Hematopoietic multipotent progenitor cell treated with erythropoietin and hydrocortisone succinate and interleukin-3 and kit ligand, for 8 days (in vitro differentiated cells): ENCODE measurements around the gene C6orf62.
"Not testable (repeated sequence)": the region's sequence is repeated elsewhere in the genome, so short reads cannot be mapped to it uniquely, and the experiment has no call there.

Source experiments
- DNase-seq: peaks from one replicate; pipeline ENCODE4 v3.0.0-alpha.2; 2015

Gene C6orf62

DNA sequence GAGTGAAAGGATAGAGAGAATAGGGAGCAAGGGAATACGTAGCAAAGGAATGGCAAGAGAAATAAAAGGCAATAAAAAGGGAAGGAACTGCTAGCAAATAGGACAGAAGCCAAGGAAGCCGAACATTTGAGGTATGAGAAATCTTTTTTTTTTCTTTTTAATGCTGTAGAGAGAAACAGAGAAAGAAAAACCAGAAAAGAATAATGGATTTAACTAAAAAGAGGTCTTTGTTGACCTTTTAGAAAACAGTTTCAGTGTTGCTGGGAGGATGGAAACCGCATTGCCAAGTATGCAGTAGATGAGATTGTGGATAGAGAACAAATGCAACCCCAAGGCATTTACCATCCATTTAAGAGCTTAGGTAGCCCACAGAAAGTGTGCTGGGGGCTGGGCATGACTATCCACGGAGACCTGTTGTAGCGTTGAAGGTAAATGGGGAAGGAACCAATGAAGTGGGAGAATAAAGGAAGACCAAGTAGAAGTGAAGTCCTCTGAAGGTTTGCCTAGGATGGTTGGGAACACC is 23.3 kb upstream of the C6orf62 start:
- DNase-seq, result no peak

DNA sequence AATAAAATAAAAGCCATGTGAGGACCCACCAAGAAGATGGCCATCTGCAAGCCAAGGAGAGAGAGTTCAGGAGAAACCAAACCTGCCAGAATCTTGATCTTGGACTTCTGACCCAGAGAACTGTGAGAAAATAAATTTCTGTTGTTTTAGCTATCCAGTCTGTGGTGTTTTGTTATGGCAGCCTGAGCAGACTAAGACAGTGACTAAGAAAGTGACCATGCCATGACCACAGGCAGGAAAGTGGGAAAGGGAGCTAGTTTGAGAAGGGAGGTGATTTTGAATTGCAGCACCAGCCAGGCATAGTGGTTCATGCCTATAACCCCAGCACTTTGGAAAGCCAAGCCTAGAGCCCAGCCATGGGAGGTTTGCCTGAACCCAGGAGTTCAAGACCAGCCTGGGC is 21.9 kb upstream of the C6orf62 start:
- DNase-seq, result no peak

DNA sequence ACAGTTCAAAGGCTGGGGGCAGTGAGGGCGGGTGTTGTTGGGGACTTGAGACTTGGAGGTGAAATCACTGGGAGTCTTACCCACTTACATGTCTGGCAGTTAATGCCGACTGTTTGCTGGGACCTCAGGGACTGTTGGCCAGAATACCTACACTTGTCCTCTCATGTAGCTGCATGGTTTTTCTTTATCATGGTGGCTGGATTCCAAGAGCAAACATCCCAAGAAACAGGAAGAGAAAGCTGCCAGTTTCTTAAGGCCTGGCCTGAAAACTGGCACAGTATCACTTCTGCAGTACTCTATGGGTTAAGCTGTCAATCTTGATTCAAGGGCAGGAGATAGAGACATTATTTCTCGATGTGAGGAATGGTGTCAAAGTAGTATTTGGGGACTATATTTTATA is 19.8 kb upstream of the C6orf62 start:
- DNase-seq, result no peak

DNA sequence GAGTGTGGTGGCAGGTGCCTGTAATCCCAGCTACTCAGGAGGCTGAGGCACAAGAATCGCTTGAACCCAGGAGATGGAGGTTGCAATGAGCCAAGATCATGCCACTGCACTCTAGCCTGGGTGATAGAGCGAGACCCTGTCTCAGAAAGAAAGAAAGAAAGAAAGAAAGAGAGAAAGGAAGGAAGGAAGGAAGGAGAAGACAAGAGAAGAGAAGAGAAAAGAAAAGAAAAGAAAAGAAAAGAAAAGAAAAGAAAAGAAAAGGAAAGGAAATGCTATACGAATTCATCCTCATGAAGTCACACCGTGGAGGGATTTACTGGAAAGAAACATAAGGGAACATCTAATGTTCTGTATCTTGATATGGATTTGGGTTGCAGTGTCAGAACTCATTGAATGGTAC is 15.8 kb upstream of the C6orf62 start:
- DNase-seq, result not testable (repeated sequence)

DNA sequence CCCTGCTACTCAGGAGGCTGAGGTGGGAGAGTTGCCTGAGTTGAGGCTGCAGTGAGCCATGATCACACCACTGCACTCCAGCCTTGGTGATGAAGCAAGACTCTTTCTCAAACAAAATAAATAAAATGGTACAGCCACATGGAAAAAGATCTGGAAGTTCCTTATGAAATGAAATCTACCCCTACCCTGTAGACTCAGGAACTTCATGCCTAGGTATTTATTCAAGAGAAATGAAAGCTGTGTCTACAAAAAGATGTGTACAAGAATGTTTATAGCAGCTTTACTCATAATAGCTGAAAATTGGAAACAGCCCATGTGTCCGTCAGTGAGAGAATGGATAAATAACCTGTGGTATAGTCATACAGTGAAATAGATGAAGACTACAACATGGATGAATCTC is 15.2 kb upstream of the C6orf62 start:
- DNase-seq, result no peak

DNA sequence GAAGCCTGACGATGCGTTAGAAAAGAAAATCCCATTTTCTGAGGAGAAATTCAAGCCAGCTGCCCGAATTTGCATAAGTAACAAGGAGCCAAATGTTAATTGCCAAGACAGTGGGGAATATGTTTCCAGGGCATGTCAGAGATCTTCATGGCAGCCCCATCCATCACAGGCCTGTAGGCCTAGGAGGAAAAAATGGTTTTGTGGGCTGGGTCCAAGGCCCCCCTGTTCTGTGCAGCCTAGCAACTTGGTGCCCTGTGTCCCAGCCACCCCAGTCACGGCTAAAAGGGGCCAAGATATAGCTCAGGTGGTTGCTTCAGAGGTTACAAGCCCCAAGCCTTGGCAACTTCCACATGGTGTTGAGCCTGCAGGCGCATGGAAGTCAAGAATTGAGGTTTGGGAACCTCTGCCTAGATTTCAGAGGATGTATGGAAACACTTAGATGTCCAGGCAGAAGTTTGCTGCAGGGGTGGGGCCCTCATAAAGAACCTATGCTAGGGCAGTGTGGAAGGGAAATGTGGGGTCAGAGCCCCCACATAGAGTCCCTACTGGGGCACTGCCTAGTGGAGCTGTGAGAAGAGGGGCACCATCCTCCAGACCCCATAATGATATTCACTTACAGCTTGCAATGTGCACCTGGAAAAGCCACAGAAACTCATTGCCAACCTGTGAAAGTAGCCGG is 12.6 kb upstream of the C6orf62 start:
- not testable (repeated sequence) for DNase-seq

DNA sequence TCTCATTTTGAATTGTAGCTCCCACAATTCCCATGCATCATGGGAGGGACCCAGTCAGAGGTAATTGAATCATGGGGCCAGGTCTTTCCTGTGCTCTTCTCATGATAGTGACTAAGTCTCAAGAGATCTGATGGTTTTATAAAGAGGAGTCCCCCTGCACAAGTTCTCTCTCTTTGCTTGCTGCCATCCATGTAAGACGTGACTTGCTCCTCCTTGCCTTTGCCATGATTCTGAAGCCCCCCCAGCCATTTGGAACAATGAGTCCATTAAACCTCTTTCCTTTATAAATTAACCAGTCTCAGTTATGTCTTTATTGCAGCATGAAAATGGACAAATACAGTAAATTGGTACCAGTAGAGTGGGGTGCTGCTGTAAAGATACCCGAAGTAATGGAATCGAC is 11.7 kb upstream of the C6orf62 start:
- DNase-seq, result not testable (repeated sequence)

DNA sequence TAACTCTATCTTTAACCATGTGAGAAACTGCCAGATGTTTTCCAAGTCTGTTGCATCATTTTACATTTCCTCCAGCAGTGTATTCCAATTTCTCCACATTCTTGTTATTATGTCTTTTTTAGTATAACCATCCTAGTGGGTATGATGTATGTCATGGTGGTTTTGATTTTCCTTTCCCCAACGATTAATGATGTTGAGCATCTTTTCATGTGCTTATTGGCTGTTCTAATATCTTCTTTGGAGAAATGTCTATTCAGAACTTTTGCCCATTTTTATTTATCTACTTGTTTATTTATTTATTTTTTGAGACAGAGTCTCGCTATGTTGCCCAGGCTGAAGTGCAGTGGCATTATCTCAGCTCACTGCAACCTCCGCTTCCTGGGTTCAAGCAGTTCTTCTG is 4.3 kb upstream of the C6orf62 start:
- no peak for DNase-seq

DNA sequence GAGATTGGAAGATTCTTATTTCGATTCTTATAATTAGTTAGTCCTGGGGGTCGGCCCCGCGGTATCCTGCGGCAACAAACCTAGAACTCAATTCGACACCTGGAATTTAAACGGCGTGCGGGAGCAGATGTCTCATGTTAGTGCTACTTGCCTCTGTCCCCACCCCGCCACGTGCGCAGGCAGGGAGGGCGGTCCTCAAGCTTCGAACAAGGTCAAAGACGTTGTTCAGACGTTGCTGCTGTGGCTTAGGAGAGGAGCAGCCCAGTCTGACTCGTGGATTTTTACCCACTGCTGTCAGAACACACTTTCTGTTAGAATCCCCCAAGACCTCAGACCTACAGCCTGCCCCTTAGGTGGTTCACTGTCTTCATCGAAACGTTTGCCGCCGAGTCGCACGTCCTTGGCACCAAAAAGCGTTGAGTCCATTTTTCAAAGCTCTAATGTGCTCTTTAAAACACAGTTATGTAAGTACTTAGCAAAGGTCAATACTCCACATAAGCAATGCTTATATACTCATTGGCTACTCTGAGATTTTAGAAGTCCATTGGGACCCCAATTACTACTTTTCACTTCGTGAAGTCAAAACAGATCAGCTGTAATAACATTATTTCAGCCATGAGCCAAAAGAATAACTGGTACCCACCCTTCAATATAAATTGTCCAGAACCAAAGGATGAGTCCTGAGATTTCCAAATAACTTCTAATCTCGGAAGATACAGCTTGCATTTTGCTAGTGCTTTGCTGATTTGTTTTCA is 2.7 kb upstream of the C6orf62 start:
- DNase-seq, result no peak

DNA sequence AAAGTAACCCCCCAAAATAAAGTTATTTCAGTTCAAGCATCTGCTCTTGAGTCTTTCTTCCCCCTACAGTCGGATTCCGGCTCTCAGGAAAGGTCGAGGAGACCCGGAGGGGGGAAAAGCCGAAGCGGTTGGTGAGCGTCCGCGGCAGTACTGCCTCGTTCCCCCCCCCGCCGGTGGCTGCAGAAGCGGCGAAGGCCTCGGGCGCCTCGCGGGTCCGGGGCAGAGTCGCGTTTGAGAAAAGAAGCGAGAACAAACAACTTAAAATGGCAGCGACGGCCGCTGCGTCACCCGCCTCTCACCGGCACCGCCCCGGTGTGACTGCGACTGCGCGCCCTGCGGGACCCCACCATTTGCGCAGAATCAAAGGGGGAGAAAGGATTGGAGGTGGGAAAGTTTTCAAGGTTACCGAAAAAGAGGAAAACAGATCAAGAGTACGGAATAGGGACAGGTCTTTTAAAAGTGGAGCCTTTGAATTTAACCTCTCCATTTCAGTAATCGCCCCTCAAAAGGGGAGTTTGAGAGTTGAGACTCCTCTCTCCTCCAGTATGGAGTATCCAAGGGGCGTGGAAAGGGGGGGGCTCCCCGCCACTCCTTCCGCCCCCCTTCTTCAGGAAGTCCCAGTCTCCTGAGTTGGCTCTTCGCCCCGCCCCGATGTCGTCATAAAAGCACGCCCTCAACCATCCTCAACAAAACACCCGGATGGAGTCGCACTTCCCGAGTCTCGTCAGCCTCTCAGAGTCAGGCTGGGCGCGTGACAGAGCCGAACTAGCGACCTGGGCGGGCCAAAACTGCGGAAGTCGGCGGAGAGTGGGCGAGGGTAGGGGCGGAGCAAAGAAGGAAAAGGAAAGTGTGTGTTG is 1.9 kb upstream of the C6orf62 start:
- peak; percentile 100 for DNase-seq

DNA sequence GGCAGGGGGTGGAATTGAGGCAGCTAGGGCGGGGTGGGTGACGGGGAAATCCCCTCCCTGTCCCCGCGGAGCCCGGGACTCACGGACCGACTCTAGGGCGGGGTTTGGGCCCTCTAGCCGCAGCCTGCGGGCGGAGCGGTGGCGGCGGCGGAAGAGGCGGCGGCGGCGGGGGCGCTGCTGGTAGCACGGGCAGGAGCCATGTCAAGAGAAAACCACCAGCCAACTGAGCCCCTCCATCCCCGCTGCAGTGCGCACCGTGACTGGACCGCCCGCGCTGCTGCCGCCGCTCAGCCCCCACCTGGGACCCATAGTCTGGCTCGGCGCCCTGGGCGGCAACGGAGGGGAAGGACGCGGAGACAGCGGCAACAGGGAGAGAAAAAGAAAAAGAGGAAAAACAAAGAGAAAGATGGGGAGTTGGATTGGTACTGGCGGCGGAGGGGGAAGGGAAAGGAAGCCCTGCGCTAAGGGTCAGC is 1.2 kb upstream of the C6orf62 start:
- peak; percentile 67 for DNase-seq

DNA sequence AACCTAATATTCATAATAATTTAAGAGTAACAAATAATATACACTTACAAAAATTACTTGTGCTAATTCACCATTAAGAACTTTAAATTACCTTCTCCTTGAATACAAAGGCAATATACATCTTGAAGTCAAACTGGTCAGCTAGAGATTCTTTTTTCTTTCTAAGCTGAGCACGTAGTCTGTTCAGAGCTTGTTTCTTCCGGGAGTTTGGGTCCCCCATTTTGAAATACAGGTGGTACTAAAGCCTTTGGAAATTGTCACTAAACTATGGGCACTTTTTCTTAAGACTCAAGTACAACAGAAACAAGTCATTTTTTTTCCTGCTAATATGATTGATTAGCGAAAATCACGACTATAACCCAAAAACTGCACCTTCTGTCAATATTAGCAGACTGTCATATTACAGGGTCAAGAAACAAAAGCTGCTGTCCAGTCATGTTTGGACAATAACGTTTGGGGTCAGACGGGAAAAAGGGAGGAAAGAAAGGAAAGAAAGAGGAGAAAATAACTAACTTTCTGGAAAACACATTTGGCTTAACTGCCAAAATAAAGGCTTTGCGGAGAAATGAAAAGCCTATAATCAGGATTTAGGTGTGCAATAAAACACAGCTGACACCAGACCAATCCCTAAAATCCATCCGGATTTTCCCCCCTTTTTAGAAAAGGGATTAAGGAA is 367 bp downstream of the C6orf62 start:
- no peak for DNase-seq

DNA sequence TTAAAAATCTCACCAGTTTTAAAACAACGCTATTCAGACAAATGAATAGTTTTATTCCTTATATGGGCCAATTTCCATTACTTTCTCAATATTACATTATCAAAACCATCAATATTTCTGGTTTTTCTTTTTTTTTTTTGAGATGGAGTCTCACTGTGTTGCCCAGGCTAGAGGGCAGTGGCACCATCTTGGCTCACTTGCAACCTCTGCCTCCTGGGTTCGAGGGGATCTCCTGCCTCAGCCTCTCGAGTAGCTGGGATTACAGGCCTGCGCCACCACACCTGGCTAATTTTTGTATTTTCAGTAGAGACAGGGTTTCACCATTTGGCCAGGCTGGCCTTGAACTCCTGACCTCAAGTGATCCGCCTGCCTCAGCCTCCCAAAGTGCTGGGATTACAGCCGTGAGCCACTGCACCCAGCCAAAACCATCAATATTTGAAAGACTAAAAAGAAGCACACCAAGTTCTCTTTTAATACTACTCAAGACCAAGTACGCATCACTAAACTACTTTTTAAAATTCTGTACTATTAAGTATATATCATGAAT is 2.3 kb downstream of the C6orf62 start:
- DNase-seq, result not testable (repeated sequence)

DNA sequence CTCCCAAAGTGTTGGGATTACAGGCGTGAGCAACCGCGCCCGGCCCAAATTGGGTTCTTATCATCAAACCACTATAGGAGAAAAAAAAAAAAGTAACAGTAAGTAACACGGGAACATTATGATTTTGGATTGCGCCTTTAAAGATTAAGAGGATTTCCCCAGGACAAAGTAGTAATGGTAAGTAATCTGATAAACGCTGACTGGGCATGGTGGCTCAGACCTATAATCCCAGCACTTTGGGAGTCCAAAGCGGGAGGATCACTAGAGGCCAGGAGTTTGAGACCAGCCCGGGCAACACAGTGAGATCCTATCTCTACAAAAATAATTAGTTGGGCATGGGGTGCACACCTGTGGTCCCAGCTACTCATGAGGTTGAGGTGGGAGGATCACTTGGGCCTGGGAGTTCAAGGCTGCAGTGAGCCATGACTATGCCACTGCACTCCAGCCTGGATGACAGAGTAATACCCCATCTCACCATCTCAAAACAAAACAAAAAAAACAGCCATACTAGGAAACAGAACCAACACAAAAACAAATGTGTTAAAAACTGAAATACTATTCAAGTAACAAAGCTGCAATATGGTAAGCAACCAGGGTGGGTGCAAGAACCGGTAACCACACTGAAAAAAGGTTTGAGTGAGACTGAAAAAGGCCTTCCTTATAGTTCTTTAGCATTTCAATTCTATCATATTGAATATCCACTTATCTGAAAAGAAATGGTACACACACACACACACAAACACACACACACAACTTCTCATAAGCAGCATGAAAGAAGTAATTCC is 8.2 kb downstream of the C6orf62 start:
- DNase-seq, result no peak

DNA sequence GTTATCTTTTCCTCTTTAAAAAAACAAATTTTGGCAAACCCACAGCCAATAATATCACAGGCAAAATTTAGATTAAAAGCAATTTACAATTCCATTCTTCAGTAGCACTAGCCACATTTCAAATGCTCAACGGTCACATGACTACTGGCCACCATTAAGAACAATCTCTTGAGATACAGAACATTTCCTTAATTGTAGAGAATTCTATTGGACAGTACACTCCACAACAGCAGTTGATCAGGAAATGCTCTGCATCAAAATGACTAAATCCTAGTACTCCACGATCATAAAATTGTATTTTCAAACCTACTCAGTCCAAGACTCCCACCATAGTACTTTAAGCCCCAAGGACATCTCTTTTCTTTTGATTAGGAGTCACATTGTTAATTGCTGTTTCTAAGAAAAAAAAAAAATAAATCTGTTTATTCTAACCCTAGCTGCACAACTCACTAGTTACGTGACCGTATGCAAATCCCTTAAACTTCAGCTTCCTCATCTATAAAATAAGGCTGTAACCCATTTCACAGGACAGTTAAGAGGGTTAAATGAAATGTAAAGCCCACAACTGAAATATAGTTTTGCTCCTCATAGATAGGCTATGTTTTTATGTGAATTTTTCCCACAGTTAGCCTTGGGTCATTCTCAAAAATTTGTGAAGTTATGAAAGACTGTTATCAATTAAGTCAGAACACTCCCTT is 9.8 kb downstream of the C6orf62 start:
- DNase-seq, result no peak

DNA sequence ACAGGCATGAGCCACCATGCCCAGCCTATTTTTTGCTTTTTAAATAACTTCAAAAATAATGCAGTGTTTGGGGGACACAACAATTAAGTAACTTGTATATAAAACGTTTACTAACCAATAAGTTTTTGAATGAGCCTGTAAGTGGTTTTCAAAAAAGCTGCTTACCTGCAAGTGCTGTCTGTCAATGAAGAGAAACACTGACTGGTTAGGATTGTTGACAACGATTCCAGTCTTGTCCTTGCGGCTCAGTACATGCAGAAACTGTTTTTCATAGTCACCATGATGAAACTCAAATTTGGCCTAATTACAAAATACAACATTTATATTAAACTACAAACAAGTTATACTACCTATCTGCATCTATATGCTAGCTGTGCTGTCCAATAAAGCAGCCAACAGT is 10.3 kb downstream of the C6orf62 start:
- no peak for DNase-seq

DNA sequence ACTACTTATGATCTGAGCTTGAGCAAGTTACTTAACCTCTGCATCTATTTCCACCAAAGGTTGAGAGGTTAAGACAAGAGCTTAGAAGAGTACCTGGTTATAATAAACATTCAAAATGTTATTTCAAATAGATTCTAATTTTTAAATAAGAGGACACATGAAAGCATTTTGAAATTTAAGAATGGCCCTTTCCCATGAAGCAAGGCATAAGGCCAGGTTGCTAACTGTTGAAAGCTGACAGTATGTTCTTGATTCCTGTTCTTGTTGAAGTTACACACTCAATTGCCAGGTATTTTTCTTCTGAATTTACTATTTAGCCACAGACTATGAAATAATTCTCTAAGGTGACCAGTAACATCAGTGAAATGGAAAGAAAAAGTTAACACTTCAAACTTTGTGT is 14.5 kb downstream of the C6orf62 start:
- no peak for DNase-seq

DNA sequence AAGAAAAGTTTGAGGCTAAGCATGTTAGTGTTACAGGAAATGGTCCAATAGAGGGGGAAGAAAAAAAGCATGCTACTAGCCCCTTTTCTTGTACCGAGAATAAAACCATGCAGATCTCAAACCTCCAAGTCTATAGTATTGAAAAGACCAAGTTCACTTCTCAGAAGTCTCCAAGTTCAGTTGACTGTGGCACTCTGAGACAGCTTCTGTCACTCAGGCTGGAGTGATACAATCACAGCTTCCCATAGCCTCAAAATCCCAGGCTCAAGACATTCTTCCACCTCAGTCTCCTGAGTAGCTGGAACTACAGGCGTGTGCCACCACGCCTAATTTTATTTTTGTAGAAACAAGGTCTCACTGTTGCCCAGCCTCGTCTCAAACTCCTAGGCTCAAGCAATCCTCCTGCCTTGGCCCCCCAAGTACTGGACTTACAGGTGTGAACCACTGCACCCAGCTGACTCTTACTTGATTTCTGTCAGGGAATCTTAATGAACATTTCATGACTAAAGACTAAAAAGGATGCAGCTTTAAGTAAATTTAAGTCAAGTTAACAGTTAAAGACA is 16.2 kb downstream of the C6orf62 start:
- DNase-seq, result no peak

DNA sequence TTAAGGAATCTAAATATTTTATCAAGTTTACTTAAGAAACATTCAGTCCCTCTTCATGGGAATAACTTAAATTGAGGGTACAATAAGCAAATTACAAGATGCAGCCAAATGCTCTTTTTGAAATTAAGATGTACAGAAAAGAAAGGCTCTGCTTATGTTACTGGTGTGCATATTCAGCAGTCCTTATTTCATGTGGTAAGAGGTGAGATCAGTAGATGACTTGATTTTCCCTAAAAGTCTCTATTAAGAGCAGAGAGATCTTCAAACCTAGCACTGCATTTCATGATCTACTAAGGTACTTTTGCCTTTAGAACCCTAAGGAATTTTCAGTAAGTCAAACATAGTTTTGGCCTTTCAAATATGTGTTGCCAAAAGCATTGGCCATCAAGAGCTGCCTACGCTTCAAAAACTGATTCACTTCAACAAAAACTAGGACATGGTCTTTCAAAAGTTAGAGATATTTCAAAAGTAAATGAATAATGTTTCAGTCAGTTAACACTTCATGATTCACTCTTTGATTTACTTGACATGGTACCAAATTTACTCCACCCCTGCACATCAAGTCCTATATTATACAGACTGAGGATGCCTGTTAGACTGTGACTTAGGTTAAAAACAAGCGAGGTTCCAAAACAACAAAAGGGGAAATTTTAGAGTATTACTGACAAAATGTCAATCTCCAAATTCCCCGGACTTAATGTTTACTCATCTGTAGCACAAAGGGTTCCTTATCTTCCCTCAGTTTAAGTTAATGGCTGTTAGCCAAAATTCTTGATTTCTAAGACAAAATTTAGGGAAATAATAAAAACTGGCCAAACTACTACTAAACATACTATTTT is 19.2 kb downstream of the C6orf62 start:
- DNase-seq, result no peak

DNA sequence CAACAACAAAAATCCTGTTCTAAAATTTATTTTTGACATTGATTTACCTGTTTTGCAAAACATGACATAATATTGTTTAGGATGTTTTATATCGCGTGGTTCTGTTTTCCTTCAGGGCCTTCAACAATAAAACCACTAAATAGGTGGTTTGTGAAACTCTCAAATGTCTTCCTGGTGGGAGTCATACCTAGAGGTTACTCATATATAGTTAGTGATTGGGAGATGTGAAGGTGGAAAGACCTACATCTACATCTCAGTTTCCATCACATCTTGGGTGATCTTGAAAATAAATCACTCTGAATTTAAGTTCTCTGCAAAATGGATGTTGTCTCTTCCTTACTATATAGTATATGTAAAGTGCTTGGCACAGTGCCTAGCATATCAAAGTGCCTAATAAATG is 22.9 kb downstream of the C6orf62 start:
- DNase-seq, result no peak
